ENCODE measurements around the gene FARP2.
"Not testable (repeated sequence)": the region's sequence is repeated elsewhere in the genome, so short reads cannot be mapped to it uniquely, and the experiment has no call there.

FARP2 gene

GRCh38 chr2:241373906-241374305 lies 17.8 kb downstream of the FARP2 start:
- not testable (repeated sequence) for H3K4me3 ChIP-seq (ENCODE audit: low read depth in 1 of 2, low read length in 2 of 2); H3K27me3 ChIP-seq (ENCODE audit: control insufficient read depth in 1 of 2, insufficient read depth in 2 of 2, low read length in 2 of 2); H3K27ac ChIP-seq (ENCODE audit: low read depth, low read length); H3K4me1 ChIP-seq (ENCODE audit: insufficient read depth, low read length); H3K9me3 ChIP-seq (ENCODE audit: low read length); H3K9ac ChIP-seq (ENCODE audit: low read length)
- peaks cover 10% of the 10 kb centered on the region for H3K36me3 ChIP-seq (ENCODE audit: insufficient read depth, low read length)

GRCh38 chr2:241375300-241375699 lies 19.2 kb downstream of the FARP2 start:
- H3K4me3 ChIP-seq (ENCODE audit: low read depth in 1 of 2, low read length in 2 of 2): no peak overlapping the region
- H3K9ac ChIP-seq (ENCODE audit: low read length): no peak overlapping the region
- H3K27me3 ChIP-seq (ENCODE audit: control insufficient read depth in 1 of 2, insufficient read depth in 2 of 2, low read length in 2 of 2): no peaks in the 10 kb centered on the region
- H3K36me3 ChIP-seq (ENCODE audit: insufficient read depth, low read length): peaks cover 10% of the 10 kb centered on the region
- H3K9me3 ChIP-seq (ENCODE audit: low read length): no peaks in the 10 kb centered on the region
- peaks cover 15% of the 10 kb centered on the region for H3K4me1 ChIP-seq (ENCODE audit: insufficient read depth, low read length)
- H3K27ac ChIP-seq (ENCODE audit: low read depth, low read length): no peak overlapping the region

GRCh38 chr2:241376808-241377207 lies 20.7 kb downstream of the FARP2 start:
- no peak overlapping the region for H3K4me3 ChIP-seq (ENCODE audit: low read depth in 1 of 2, low read length in 2 of 2)
- H3K36me3 ChIP-seq (ENCODE audit: insufficient read depth, low read length): peaks cover 10% of the 10 kb centered on the region
- H3K9me3 ChIP-seq (ENCODE audit: low read length): no peaks in the 10 kb centered on the region
- no peaks in the 10 kb centered on the region for H3K27me3 ChIP-seq (ENCODE audit: control insufficient read depth in 1 of 2, insufficient read depth in 2 of 2, low read length in 2 of 2)
- H3K27ac ChIP-seq (ENCODE audit: low read depth, low read length): no peak overlapping the region
- H3K4me1 ChIP-seq (ENCODE audit: insufficient read depth, low read length): peaks cover 15% of the 10 kb centered on the region
- no peak overlapping the region for H3K9ac ChIP-seq (ENCODE audit: low read length)

- Histone ChIP-seq H3K27ac (ENCODE audit: low read depth, low read length) (no peak overlapping the region), H3K4me1 (ENCODE audit: insufficient read depth, low read length) (peaks cover 15% of the 10 kb centered on the region), H3K4me3 (ENCODE audit: low read depth in 1 of 2, low read length in 2 of 2) (no peak overlapping the region), H3K9me3 (ENCODE audit: low read length) (no peaks in the 10 kb centered on the region), H3K36me3 (ENCODE audit: insufficient read depth, low read length) (peaks cover 21% of the 10 kb centered on the region), H3K9ac (ENCODE audit: low read length) (no peak overlapping the region), H3K27me3 (ENCODE audit: control insufficient read depth in 1 of 2, insufficient read depth in 2 of 2, low read length in 2 of 2) (no peaks in the 10 kb centered on the region)
These were observed 22.7 kb downstream of the FARP2 start for GRCh38 chr2:241378816-241379215.

- Histone ChIP-seq H3K36me3 (ENCODE audit: insufficient read depth, low read length) (peaks cover 16% of the 10 kb centered on the region), H3K27me3 (ENCODE audit: control insufficient read depth in 1 of 2, insufficient read depth in 2 of 2, low read length in 2 of 2) (no peaks in the 10 kb centered on the region), H3K4me1 (ENCODE audit: insufficient read depth, low read length) (peaks cover 20% of the 10 kb centered on the region), H3K4me3 (ENCODE audit: low read depth in 1 of 2, low read length in 2 of 2) (no peak overlapping the region), H3K9ac (ENCODE audit: low read length) (no peak overlapping the region), H3K27ac (ENCODE audit: low read depth, low read length) (no peak overlapping the region), H3K9me3 (ENCODE audit: low read length) (no peaks in the 10 kb centered on the region)
These were observed 23.7 kb downstream of the FARP2 start for GRCh38 chr2:241379481-241380480.

GRCh38 chr2:241381872-241382271 lies 25.8 kb downstream of the FARP2 start:
- Histone ChIP-seq H3K4me3 (ENCODE audit: low read depth in 1 of 2, low read length in 2 of 2) (no peak overlapping the region), H3K9ac (ENCODE audit: low read length) (no peak overlapping the region), H3K9me3 (ENCODE audit: low read length) (no peaks in the 10 kb centered on the region), H3K27ac (ENCODE audit: low read depth, low read length) (no peak overlapping the region), H3K4me1 (ENCODE audit: insufficient read depth, low read length) (peaks cover 20% of the 10 kb centered on the region), H3K27me3 (ENCODE audit: control insufficient read depth in 1 of 2, insufficient read depth in 2 of 2, low read length in 2 of 2) (no peaks in the 10 kb centered on the region), H3K36me3 (ENCODE audit: insufficient read depth, low read length) (peaks cover 11% of the 10 kb centered on the region)

GRCh38 chr2:241385450-241385849 lies 29.4 kb downstream of the FARP2 start:
- not testable (repeated sequence) for H3K4me1 ChIP-seq (ENCODE audit: insufficient read depth, low read length); H3K9me3 ChIP-seq (ENCODE audit: low read length); H3K9ac ChIP-seq (ENCODE audit: low read length); H3K27me3 ChIP-seq (ENCODE audit: control insufficient read depth in 1 of 2, insufficient read depth in 2 of 2, low read length in 2 of 2); H3K27ac ChIP-seq (ENCODE audit: low read depth, low read length); H3K4me3 ChIP-seq (ENCODE audit: low read depth in 1 of 2, low read length in 2 of 2)
- H3K36me3 ChIP-seq (ENCODE audit: insufficient read depth, low read length): peaks cover 11% of the 10 kb centered on the region

GRCh38 chr2:241386519-241386918 lies 30.4 kb downstream of the FARP2 start:
- Histone ChIP-seq H3K9ac (ENCODE audit: low read length) (no peak overlapping the region), H3K4me3 (ENCODE audit: low read depth in 1 of 2, low read length in 2 of 2) (no peak overlapping the region), H3K36me3 (ENCODE audit: insufficient read depth, low read length) (peaks cover 11% of the 10 kb centered on the region), H3K27ac (ENCODE audit: low read depth, low read length) (no peak overlapping the region), H3K27me3 (ENCODE audit: control insufficient read depth in 1 of 2, insufficient read depth in 2 of 2, low read length in 2 of 2) (no peaks in the 10 kb centered on the region), H3K4me1 (ENCODE audit: insufficient read depth, low read length) (peaks cover 5% of the 10 kb centered on the region), H3K9me3 (ENCODE audit: low read length) (no peaks in the 10 kb centered on the region)

- no peaks in the 10 kb centered on the region for H3K36me3 ChIP-seq (ENCODE audit: insufficient read depth, low read length)
- no peaks in the 10 kb centered on the region for H3K9me3 ChIP-seq (ENCODE audit: low read length)
- no peak overlapping the region for H3K4me3 ChIP-seq (ENCODE audit: low read depth in 1 of 2, low read length in 2 of 2)
- H3K27ac ChIP-seq (ENCODE audit: low read depth, low read length): no peak overlapping the region
- H3K27me3 ChIP-seq (ENCODE audit: control insufficient read depth in 1 of 2, insufficient read depth in 2 of 2, low read length in 2 of 2): no peaks in the 10 kb centered on the region
- no peaks in the 10 kb centered on the region for H3K4me1 ChIP-seq (ENCODE audit: insufficient read depth, low read length)
- H3K9ac ChIP-seq (ENCODE audit: low read length): no peak overlapping the region
These were observed 33.6 kb downstream of the FARP2 start for GRCh38 chr2:241389697-241390096.

- Histone ChIP-seq H3K9ac (ENCODE audit: low read length) (no peak overlapping the region), H3K27me3 (ENCODE audit: control insufficient read depth in 1 of 2, insufficient read depth in 2 of 2, low read length in 2 of 2) (no peaks in the 10 kb centered on the region), H3K9me3 (ENCODE audit: low read length) (no peaks in the 10 kb centered on the region), H3K4me1 (ENCODE audit: insufficient read depth, low read length) (no peaks in the 10 kb centered on the region), H3K4me3 (ENCODE audit: low read depth in 1 of 2, low read length in 2 of 2) (no peak overlapping the region), H3K36me3 (ENCODE audit: insufficient read depth, low read length) (no peaks in the 10 kb centered on the region), H3K27ac (ENCODE audit: low read depth, low read length) (no peak overlapping the region)
These were observed 34.5 kb downstream of the FARP2 start for GRCh38 chr2:241390301-241391206.

GRCh38 chr2:241391892-241392665 lies 36.0 kb downstream of the FARP2 start:
- no peak overlapping the region for H3K27ac ChIP-seq (ENCODE audit: low read depth, low read length)
- H3K36me3 ChIP-seq (ENCODE audit: insufficient read depth, low read length): no peaks in the 10 kb centered on the region
- H3K9me3 ChIP-seq (ENCODE audit: low read length): no peaks in the 10 kb centered on the region
- no peaks in the 10 kb centered on the region for H3K4me1 ChIP-seq (ENCODE audit: insufficient read depth, low read length)
- H3K9ac ChIP-seq (ENCODE audit: low read length): no peak overlapping the region
- H3K4me3 ChIP-seq (ENCODE audit: low read depth in 1 of 2, low read length in 2 of 2): no peak overlapping the region
- H3K27me3 ChIP-seq (ENCODE audit: control insufficient read depth in 1 of 2, insufficient read depth in 2 of 2, low read length in 2 of 2): no peaks in the 10 kb centered on the region
